HEK293T (cell line): Measurements from ENCODE around the gene SLC2A6.

Experiments
- CTCF ChIA-PET: fragments of 350-600 bp; formaldehyde crosslinking; extraction: SDS; loops from one replicate; lab custom pipeline; 2021; ENCODE audit warnings: antibody characterized with exemption, inconsistent platforms; lab: Yijun Ruan, JAX
- POLR2A ChIA-PET: fragments of 350-600 bp; formaldehyde crosslinking; extraction: SDS; loops from one replicate; lab custom pipeline; 2020; ENCODE audit warnings: antibody characterized with exemption, inconsistent platforms; lab: Yijun Ruan, JAX
- DNase-seq: peaks from one replicate; pipeline ENCODE4 v3.0.0; 2012; ENCODE audit warnings: mixed read lengths; ENCODE audit errors: extremely low spot score
- ARNT ChIP-seq: fragments of 450-650 bp; IDR thresholded peaks from 2 replicates; pipeline ENCODE4 v1.6.1; 2017; ENCODE audit warnings: mild to moderate bottlenecking
- BHLHE40 ChIP-seq: fragments of 450-650 bp; IDR thresholded peaks from 2 replicates; pipeline ENCODE4 v1.6.1; 2016; ENCODE audit warnings: mild to moderate bottlenecking, moderate library complexity, borderline replicate concordance
- CTBP1 ChIP-seq: fragments of 450-650 bp; IDR thresholded peaks from 2 replicates; pipeline ENCODE4 v1.6.1; 2016; ENCODE audit warnings: borderline replicate concordance
- ELF4 ChIP-seq: fragments of 450-650 bp; IDR thresholded peaks from 2 replicates; pipeline ENCODE4 v1.6.1; 2017; ENCODE audit warnings: antibody characterized with exemption
- FOXA1 ChIP-seq: fragments of 450-650 bp; IDR thresholded peaks from 2 replicates; pipeline ENCODE4 v1.6.1; 2016; ENCODE audit warnings: mild to moderate bottlenecking
- FOXK2 ChIP-seq: fragments of 450-650 bp; IDR thresholded peaks from 2 replicates; pipeline ENCODE4 v1.6.1; 2016; ENCODE audit warnings: mild to moderate bottlenecking
- FOXM1 ChIP-seq: fragments of 450-650 bp; IDR thresholded peaks from 2 replicates; pipeline ENCODE4 v1.6.1; 2017; ENCODE audit warnings: mild to moderate bottlenecking, borderline replicate concordance
- HDGF ChIP-seq: fragments of 450-650 bp; IDR thresholded peaks from 2 replicates; pipeline ENCODE4 v1.6.1; 2017; ENCODE audit warnings: antibody characterized with exemption, borderline replicate concordance
- L3MBTL2 ChIP-seq: fragments of 450-650 bp; conservative IDR thresholded peaks from 2 replicates; pipeline ENCODE4 v1.6.1; 2016; ENCODE audit warnings: mild to moderate bottlenecking
- LEF1 ChIP-seq: fragments of 450-650 bp; IDR thresholded peaks from 2 replicates; pipeline ENCODE4 v1.6.1; 2017; ENCODE audit warnings: mild to moderate bottlenecking, borderline replicate concordance
- NFRKB ChIP-seq: fragments of 450-650 bp; IDR thresholded peaks from 2 replicates; pipeline ENCODE4 v1.6.1; 2016; ENCODE audit warnings: mild to moderate bottlenecking, moderate library complexity
- SP1 ChIP-seq: fragments of 450-650 bp; IDR thresholded peaks from 2 replicates; pipeline ENCODE4 v1.6.1; 2017
- SUZ12 ChIP-seq: fragments of 450-650 bp; IDR thresholded peaks from 2 replicates; pipeline ENCODE4 v1.6.1; 2016; ENCODE audit warnings: mild to moderate bottlenecking
- TARDBP ChIP-seq: fragments of 450-650 bp; IDR thresholded peaks from 2 replicates; pipeline ENCODE4 v1.6.1; 2016
- ZNF384 ChIP-seq: fragments of 450-650 bp; IDR thresholded peaks from 2 replicates; pipeline ENCODE4 v1.6.1; 2016
- TF ChIP-seq, protein P1 (sequence below): fragments of 450-650 bp; IDR thresholded peaks from 2 replicates; pipeline ENCODE4 v1.6.1; 2016

Gene SLC2A6

DNA sequence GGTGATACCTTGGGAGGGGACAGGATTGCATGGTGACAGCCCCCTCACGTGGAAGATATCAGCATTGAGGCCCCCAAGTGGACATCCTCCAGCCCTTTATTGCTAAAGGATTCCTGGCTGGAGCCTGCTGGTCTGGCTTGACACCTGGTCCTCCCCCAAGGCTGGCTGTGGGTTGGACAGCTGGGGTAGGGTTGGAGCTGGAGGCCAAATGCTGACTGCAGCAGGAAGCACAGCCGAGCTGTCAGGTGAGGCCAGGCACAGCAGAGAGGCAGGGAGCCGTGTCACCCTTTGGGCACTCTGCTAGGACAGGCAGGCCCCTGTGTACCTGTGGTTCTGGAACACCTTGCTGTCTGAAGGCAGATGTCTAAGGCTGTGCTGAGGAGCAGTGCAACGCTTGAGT, 16.9 kb downstream of the SLC2A6 start:
- no peak for DNase-seq
- TF ChIP-seq TARDBP = no peak
- no peak for TF ChIP-seq ZNF384
- no peak for TF ChIP-seq ARNT
- TF ChIP-seq SP1 = no peak
- TF ChIP-seq FOXK2 = no peak
- TF ChIP-seq FOXM1 = no peak
- no peak for TF ChIP-seq LEF1
- TF ChIP-seq CTBP1 = no peak
- TF ChIP-seq, protein P1, sequence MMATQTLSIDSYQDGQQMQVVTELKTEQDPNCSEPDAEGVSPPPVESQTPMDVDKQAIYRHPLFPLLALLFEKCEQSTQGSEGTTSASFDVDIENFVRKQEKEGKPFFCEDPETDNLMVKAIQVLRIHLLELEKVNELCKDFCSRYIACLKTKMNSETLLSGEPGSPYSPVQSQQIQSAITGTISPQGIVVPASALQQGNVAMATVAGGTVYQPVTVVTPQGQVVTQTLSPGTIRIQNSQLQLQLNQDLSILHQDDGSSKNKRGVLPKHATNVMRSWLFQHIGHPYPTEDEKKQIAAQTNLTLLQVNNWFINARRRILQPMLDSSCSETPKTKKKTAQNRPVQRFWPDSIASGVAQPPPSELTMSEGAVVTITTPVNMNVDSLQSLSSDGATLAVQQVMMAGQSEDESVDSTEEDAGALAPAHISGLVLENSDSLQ = no peak
- no peak for TF ChIP-seq FOXA1
- no peak for TF ChIP-seq HDGF
- TF ChIP-seq ELF4 = no peak
- no peak for TF ChIP-seq L3MBTL2
- ChIA-PET CTCF (no interaction called here), POLR2A (interaction anchor here (1.0 kb wide), 1 partner anchor 17 kb away, joined by 4 read pairs; the partner anchor contains the start of gene SLC2A6)

GRCh38 chr9:133460405-133461175, 18.3 kb downstream of the SLC2A6 start:
- DNase-seq = no peak
- TF ChIP-seq NFRKB (no peak), CTBP1 (no peak), ARNT (no peak), ELF4 (no peak), FOXK2 (no peak), L3MBTL2 (no peak)
- ChIA-PET CTCF (no interaction called here), POLR2A (interaction anchor here (0.8 to 2.1 kb wide), 6 partner anchors 19 to 263 kb away, joined by 3 to 8 read pairs (median 3); partner anchors contain the start of genes REXO4 and SLC2A6)

DNA sequence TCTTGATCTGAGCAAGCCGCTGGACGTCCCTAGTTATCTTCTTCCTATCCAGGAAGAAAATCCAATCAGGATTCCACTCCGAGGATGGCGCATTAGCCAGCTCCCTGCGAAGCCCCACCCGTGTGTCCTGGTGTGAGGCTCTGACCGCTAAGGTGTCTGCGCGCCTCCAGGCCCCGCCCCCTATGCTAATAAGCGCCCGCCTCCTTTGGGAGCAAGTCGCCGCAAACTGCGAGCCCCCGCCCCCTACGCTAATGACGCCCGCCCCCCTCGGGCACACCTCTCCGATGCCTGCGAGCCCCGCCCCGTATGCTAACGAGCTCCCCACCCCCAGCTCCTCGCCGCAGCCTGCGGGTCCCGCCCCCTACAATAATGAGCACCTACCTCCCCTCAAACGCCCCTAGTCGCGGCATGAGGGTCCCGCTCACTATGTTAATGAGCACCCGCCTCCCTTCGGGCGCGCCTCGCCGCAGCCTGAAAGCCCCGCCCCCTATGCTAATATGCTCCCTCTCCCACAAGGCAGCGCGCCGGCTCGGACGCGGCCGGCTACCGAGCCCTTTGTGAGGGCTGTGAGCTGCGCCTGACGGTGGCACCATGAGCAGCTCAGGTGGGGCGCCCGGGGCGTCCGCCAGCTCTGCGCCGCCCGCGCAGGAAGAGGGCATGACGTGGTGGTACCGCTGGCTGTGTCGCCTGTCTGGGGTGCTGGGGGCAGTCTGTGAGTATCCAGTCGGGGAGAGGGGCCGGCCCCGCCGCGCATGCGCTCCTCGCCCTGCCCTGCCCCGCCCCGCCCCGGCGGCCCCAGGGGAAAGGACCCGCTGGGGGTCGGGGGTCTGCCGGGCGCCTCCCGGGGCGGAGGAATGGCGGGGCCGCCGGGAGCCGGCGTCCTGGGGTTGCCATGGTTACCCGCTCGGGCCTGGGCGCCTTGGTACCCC, 19.2 kb downstream of the SLC2A6 start, which contains the start of gene CACFD1:
CACFD1 (plus strand) TSS at position 503 of the 929 bp plus-strand sequence; CDS start at position 592, 89 bp downstream.
- TF ChIP-seq FOXM1 = peak; percentile 76; the same call in 1 of the 2 replicates
- TF ChIP-seq ARNT = no peak
- POLR2A ChIA-PET = interaction anchor here (0.6 to 2.1 kb wide), 13 partner anchors 12 to 429 kb away, joined by 3 to 8 read pairs (median 3); partner anchors contain the start of genes MED22, REXO4, RPL7A and SLC2A6
- peak; percentile 98 for DNase-seq
- CTCF ChIA-PET = interaction anchor here (0.6 to 0.9 kb wide), 2 partner anchors 28 to 272 kb away, joined by 3 read pairs; no protein-coding TSS in a partner anchor

DNA sequence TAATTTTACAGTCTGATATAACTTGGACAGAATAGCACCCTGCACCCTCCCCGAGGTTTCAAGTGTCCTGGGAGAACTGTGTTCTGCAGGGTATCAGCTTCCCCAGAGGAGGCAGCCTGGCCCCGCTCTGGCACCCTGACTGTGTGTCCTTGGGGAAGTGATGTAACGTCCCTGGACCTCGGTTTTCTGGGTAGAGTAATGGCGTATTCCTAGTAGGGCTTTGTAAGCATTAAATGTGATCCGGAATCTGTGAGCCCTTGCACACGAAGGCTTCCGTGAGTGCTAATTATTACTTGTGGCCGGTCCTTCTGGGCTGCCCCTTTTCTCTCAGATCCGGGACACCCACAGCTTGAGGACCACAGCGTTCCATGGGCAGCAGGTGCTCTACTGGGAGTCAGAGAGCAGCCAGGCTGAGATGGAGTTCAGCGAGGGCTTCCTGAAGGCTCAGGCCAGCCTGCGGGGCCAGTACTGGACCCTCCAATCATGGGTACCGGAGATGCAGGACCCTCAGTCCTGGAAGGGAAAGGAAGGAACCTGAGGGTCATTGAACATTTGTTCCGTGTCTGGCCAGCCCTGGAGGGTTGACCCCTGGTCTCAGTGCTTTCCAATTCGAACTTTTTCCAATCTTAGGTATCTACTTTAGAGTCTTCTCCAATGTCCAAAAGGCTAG, 20.1 kb downstream of the SLC2A6 start:
- ChIA-PET CTCF (interaction anchor here (0.6 to 0.9 kb wide), 2 partner anchors 27 to 271 kb away, joined by 3 read pairs; no protein-coding TSS in a partner anchor), POLR2A (interaction anchor here (0.6 to 2.1 kb wide), 9 partner anchors 11 to 428 kb away, joined by 3 to 8 read pairs (median 4); partner anchors contain the start of genes MED22, REXO4 and RPL7A)
- TF ChIP-seq TARDBP (no peak), FOXM1 (no peak), CTBP1 (no peak), ZNF384 (no peak), L3MBTL2 (no peak), FOXA1 (no peak), LEF1 (no peak), NFRKB (no peak), ARNT (no peak), SP1 (no peak), HDGF (no peak), SUZ12 (no peak), BHLHE40 (no peak), ELF4 (no peak), FOXK2 (no peak)
- TF ChIP-seq, protein P1 = no peak
- DNase-seq = no peak

DNA sequence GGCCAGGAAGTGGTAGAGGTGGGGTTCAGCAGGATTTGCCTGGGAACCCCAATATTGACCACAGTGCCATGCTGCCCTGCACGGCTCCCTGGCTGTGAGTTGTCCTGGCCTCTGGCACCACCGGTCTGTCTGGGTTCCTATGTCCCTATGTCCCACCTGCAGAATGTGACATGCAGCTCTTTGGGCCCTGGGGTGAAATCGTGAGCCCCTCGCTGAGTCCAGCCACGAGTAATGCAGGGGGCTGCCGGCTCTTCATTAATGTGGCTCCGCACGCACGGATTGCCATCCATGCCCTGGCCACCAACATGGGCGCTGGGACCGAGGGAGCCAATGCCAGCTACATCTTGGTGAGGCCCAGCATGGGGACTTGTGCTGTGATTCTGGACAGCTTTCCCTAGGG, 21.2 kb downstream of the SLC2A6 start:
- ChIA-PET CTCF (no interaction called here), POLR2A (no interaction called here)
- DNase-seq = no peak
- no peak for TF ChIP-seq ARNT
- no peak for TF ChIP-seq FOXM1
- TF ChIP-seq SUZ12 = no peak
- no peak for TF ChIP-seq ELF4
- no peak for TF ChIP-seq NFRKB
- TF ChIP-seq LEF1 = no peak
- no peak for TF ChIP-seq SP1
- no peak for TF ChIP-seq CTBP1
- TF ChIP-seq L3MBTL2 = no peak
- no peak for TF ChIP-seq HDGF
- TF ChIP-seq TARDBP = no peak
- TF ChIP-seq, protein P1 = no peak
- TF ChIP-seq FOXA1 = no peak
- no peak for TF ChIP-seq FOXK2
- no peak for TF ChIP-seq BHLHE40
- no peak for TF ChIP-seq ZNF384
